Progenitor cell of endocrine pancreas (in vitro differentiated cells): ENCODE data around the gene ACOXL. TPM values are rescaled to one million over a fixed set of nuclear protein-coding genes. Genes with fewer than 3 reads are reported as not detected.

Experiments used
- DNase-seq: peaks from one replicate; pipeline ENCODE4 v3.0.0; 2021; ENCODE audit warnings: low spot score; ENCODE audit not compliant: unreplicated experiment
- H3K27ac Mint-ChIP-seq: 2 replicates; pipeline ENCODE4 v1.8.0; 2021; ENCODE audit warnings: mild to moderate bottlenecking, moderate library complexity, mixed read lengths
- H3K27me3 Mint-ChIP-seq: 2 replicates; pipeline ENCODE4 v1.8.0; 2021; ENCODE audit warnings: mixed read lengths
- H3K36me3 Mint-ChIP-seq: 2 replicates; pipeline ENCODE4 v1.8.0; 2022; ENCODE audit warnings: mixed read lengths; ENCODE audit not compliant: insufficient read depth
- H3K4me1 Mint-ChIP-seq: 2 replicates; pipeline ENCODE4 v1.8.0; 2021; ENCODE audit warnings: low read depth, mixed read lengths
- H3K4me3 Mint-ChIP-seq: 2 replicates; pipeline ENCODE4 v1.8.0; 2021; ENCODE audit warnings: low read depth, mild to moderate bottlenecking, moderate library complexity, mixed read lengths
- H3K9me3 Mint-ChIP-seq: 2 replicates; pipeline ENCODE4 v1.8.0; 2021; ENCODE audit warnings: low read depth, mixed read lengths
- CTCF ChIP-seq: fragments of 200-600 bp; sonication (generic); IDR thresholded peaks from one replicate; pipeline ENCODE4 v1.5.0; 2021; ENCODE audit warnings: antibody characterized with exemption, mild to moderate bottlenecking; ENCODE audit not compliant: unreplicated experiment
- total RNA-seq: library from RNA; stranded (reverse); gene quantifications from 2 replicates; pipeline ENCODE4 v1.2.1, GENCODE V29; 2021

The ACOXL gene
- total RNA-seq, 1 donor from 2014 or later, result 0.19 TPM

GRCh38 chr2:111105926-111106325 lies 373.6 kb downstream of the ACOXL start:
- no peaks in the 10 kb centered on the region for H3K9me3 Mint-ChIP-seq
- no peaks in the 10 kb centered on the region for H3K36me3 Mint-ChIP-seq
- H3K27ac Mint-ChIP-seq, result no peak overlapping the region
- no peak for DNase-seq
- H3K4me3 Mint-ChIP-seq, result no peak overlapping the region
- no peaks in the 10 kb centered on the region for H3K27me3 Mint-ChIP-seq
- peaks cover 3% of the 10 kb centered on the region for H3K4me1 Mint-ChIP-seq
- no peak for TF ChIP-seq CTCF

GRCh38 chr2:111106706-111107105 lies 374.3 kb downstream of the ACOXL start:
- TF ChIP-seq CTCF, result no peak
- Mint-ChIP-seq H3K27me3 (no peaks in the 10 kb centered on the region), H3K36me3 (no peaks in the 10 kb centered on the region), H3K4me3 (no peak overlapping the region), H3K9me3 (no peaks in the 10 kb centered on the region), H3K27ac (no peak overlapping the region), H3K4me1 (peaks cover 3% of the 10 kb centered on the region)
- no peak for DNase-seq

DNA sequence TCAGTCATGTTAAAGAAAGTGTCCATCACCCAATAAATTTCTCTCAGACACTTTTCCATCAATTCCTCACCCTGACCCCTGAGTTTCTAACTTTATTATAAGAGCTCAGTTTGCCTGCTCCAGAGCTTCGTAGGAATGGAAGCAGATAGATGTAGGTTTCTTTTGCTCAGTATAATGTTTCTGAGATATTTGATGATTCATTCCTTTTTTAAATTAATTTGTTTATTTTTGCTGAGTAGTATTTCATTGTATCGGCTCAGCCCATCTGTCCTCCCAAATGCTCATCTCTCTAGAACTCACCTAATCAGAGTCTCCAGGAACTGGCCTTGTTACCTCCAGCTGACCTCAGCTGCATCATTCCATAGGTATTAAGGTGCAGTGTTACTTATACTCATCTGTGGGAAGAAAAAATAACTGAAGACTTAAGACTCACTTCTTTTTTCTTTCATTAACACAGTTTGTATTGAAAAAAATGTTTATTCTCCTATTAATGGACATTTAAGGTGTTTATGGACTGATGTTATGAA lies 376.4 kb downstream of the ACOXL start:
- H3K36me3 Mint-ChIP-seq, result no peaks in the 10 kb centered on the region
- no peak overlapping the region for H3K4me3 Mint-ChIP-seq
- no peak for DNase-seq
- H3K27ac Mint-ChIP-seq, result no peak overlapping the region
- no peak for TF ChIP-seq CTCF
- H3K4me1 Mint-ChIP-seq, result peaks cover 7% of the 10 kb centered on the region
- H3K9me3 Mint-ChIP-seq, result no peaks in the 10 kb centered on the region
- H3K27me3 Mint-ChIP-seq, result peaks cover 3% of the 10 kb centered on the region

- H3K27me3 Mint-ChIP-seq, result peaks cover 13% of the 10 kb centered on the region
- H3K4me3 Mint-ChIP-seq, result no peak overlapping the region
- DNase-seq, result no peak
- no peak overlapping the region for H3K27ac Mint-ChIP-seq
- H3K9me3 Mint-ChIP-seq, result no peaks in the 10 kb centered on the region
- peaks cover 7% of the 10 kb centered on the region for H3K4me1 Mint-ChIP-seq
- no peak for TF ChIP-seq CTCF
- H3K36me3 Mint-ChIP-seq, result no peaks in the 10 kb centered on the region
These were observed 378.9 kb downstream of the ACOXL start for GRCh38 chr2:111111101-111111755.

DNA sequence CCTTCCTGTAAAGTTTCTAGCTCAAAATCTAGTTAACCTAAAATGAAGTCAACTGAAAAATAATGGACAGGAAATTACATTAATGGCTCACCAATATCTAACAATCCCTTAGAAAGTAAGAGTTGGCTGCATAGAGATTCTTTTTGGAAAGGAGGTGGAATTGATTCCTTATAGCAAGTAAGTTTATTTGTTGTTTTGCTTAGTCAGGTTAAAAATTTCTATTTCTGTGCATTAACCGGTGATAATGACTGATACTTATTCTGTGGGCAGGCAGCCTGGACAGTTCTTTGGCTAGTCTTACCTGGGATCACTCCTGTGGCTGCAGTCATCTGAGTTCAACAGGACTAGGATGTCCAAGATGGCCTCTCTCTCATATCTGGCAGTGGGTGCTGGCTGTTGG lies 381.5 kb downstream of the ACOXL start:
- Mint-ChIP-seq H3K36me3 (no peaks in the 10 kb centered on the region), H3K4me3 (no peak overlapping the region), H3K27ac (no peak overlapping the region), H3K27me3 (peaks cover 39% of the 10 kb centered on the region), H3K9me3 (no peaks in the 10 kb centered on the region), H3K4me1 (peaks cover 22% of the 10 kb centered on the region)
- TF ChIP-seq CTCF, result no peak
- no peak for DNase-seq
